NCI-H2107 treated with DMSO at 0.1 percent for 48 hours (cell line): Measurements from ENCODE around the gene ARID3C.
"Not testable (repeated sequence)": the region's sequence is repeated elsewhere in the genome, so short reads cannot be mapped to it uniquely, and the experiment has no call there.

ENCODE experiments used
- DNase-seq: peaks from one replicate; lab custom pipeline; 2025; ENCODE audit not compliant: unreplicated experiment; lab: John Stamatoyannopoulos, UW

ARID3C gene

DNA sequence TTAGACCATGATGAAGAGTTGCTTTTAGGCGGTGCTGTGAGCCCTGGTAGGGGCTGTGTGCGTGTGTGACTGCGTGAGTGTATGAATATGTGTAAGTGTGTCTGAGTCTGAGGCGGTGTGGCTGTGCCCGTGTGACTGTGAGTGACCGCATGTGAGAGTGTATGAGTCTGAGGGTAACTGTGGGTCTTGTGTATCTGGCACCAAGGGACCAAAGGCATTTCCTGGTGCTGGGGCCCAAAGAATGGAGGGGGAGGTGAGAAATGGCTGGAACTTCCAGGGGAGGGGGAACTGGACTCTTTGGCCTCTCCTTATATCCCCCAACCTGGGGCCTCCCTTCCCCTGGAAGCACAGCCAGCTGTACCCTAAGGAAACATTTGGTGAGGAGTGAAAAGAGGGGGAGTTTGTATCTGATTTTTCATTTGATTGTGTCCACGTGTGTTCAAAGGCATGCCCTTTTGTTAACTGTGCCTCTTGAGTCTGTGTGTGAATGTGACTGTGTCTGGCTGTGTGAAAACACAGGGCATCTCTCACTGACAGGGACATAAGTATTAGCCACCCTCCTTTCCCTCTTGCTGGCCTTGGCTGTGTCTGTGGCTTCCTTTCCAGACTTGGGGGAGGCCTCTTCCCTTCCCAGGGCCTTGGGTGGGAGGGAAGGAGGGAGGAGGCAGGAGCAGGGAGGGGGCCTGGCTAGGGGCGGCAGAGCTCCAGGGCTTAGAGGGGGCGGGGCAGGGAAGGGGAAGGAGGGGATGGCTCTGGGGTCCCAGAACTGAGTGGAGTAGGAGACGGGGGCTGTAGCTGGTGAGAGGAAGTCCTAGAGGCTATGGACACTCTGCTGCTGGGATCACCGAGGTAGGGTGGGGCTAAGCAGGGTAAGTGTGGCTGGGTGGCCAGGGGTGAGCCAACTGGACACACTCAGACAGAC is 24.5 kb upstream of the ARID3C start:
- no peak for DNase-seq

DNA sequence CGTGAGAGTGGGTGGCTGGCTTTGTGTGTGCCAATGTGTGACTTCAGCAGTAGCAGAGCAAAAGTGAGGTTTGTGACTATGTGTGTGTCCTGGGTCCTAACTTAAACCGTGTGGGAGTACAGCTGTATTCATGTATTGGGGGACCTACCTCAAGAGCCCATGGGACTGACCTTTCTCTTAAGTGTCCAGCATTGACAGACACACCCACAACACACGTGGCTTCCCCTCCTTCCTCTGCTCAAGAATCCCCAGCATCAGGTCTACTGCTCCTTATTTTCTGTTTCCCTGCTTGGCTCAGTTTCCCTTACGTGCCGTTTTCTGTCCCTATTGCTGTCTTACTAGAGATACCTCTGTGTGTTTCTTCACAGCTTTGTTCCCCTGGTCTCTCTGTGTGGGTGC is 23.7 kb upstream of the ARID3C start:
- DNase-seq = no peak

DNA sequence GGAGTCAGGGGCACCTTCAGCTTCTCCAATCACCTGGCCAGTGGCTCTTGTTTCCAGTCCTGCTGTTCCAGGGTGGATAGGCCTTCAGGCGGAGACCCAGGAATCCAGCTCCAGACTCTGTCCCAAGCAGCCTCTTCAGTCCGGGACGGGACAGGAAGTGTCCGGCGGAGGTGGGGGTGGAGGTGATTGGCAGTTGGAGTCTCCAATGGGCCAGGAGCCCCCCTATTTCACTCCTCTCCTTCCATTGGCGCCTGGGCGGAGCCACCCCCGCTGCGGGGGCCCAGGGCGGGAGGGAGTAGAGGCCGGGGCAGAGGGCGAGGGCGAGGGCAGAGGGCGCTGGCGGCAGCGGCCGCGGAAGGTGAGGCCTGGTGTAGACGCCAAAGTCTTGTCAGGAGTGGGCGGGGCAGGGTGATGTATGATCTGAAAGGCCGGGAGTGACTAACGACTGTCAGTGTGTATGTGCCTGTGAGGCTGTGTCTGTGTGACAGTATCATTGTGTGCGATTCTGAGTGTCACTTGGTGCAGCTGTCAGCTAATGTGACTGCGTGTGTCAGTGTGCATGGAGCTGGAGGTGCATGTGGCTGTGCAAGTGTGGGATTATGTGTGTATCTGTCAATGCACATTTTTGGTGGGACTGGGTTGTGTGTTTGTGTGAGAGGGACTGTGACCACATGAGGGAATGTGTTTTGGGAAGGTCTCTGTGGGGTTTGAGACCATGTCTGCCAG is 23.2 kb upstream of the ARID3C start, which contains the start of gene IL11RA:
Gene IL11RA, plus strand, starts transcription at position 310 of the 726 bp plus-strand sequence. CDS start 3,033 bp downstream, outside the sequence.
- DNase-seq = no peak

DNA sequence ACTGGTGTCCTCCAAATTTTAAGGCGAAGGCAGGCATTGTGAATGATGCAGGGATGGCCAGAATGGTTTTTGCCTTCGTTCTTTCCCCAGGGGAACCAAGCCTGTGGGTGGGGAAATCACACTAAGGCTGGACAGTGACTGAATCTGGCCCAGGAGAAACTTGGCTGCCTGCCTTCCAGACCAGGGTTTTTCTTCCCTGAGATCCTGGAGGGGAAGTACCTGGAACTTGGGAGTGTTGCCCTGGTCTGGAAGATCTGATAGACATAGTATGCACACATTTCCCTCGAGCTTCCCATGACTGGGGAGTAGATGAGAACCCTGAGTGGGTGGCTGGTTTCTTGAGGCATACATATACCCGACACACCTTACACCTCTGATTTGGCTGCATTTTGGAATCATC is 22.5 kb upstream of the ARID3C start:
- no peak for DNase-seq

DNA sequence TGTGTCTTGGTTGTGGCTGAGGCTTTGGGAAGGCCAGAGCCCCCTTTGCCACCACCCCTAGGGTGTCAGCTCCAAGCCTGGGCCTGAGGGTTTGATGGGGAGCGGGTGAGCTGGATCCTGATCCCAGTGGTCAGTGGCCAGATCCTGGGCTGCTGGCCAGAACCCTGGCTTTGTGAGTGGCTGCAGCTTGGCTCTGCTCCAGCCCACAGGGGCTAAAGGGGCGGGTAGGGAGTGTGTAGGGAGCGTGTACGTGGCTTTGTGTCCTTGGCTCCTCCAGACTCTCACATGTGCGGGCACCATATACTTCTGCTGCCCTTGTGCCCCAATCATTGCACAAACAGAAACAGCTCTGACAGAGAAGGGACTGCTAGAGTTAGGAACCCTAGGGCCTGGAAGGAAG is 21.9 kb upstream of the ARID3C start:
- DNase-seq = no peak

DNA sequence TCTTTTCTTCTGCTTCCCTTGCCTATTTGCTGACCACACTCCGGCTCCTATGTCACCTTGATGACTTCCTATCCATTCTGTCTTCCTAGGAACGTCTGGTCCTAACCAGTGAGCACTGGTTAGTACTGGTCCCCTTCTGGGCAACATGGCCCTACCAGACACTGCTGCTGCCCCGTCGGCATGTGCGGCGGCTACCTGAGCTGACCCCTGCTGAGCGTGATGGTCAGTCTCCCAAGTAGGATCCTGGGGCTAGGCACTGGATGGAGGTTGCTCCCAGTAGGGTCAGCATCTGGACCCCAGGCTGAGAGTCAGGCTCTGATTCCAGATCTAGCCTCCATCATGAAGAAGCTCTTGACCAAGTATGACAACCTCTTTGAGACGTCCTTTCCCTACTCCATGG is 19.8 kb upstream of the ARID3C start:
- no peak for DNase-seq

DNA sequence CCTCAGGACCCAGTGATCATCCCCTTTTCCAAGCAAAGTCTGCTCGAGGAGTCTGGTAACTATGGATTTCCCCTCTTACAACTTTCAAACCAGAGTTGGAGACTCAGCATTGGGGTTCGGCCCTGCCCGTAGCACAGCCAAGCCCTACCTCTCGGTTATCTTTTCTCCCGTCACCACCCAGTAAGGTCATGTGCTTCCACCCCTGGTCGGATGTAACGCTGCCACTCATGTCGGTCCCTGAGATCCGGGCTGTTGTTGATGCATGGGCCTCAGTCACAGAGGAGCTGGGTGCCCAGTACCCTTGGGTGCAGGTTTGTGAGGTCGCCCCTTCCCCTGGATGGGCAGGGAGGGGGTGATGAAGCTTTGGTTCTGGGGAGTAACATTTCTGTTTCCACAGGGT is 18.8 kb upstream of the ARID3C start:
- no peak for DNase-seq

DNA sequence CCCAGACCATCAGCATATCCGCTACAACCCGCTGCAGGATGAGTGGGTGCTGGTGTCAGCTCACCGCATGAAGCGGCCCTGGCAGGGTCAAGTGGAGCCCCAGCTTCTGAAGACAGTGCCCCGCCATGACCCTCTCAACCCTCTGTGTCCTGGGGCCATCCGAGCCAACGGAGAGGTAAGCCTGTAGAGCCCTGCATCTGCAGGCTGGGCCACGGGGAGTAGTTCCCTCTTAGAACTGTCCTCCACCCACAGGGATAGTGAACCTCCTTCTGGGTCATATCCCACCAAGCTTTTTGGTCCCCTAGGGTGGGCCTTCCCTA is 18.2 kb upstream of the ARID3C start:
- no peak for DNase-seq

DNA sequence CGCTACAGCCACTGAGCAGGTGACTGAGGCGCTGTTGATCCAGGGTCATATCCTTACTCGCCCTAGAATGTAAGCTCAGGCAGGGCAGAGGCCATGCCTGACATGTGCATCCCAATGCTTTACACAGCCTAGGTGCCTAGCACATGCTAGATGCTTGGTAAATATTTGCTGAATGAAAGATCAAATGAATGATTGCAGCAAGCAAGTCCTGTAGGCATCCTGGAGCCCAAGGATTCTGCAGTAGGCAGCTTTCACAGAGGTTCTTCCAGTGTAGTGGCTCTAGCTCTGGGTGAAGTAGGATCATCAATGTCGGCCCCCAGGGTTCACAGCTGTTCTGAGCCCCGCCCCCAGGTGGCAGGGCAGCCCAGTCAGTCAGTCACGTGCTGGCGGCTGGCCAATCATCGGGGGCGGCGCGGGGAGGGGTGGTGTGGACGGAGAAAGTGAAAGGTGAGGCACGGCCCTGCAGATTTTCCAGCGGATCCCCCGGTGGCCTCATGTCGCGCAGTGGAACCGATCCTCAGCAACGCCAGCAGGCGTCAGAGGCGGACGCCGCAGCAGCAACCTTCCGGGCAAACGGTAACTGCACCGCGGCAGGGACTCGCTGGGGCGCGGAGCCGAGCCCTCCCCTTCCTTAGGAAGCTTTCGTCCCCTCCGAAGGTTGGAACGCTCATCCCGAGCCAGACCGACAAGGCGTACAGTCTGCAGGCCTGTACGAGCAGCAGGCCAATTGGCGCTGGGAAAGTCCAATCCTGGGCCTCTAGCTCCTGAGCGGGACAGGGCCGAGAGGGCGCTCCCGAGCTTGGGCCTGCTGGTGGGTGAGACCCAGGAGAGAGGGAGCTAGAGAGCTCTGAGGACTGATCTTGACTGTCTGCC is 17.6 kb upstream of the ARID3C start, which contains the start of gene GALT:
Gene GALT, plus strand, starts transcription at position 465 of the 873 bp plus-strand sequence. Its CDS starts 30 bp downstream, at position 495.
- peak; percentile 63 for DNase-seq

DNA sequence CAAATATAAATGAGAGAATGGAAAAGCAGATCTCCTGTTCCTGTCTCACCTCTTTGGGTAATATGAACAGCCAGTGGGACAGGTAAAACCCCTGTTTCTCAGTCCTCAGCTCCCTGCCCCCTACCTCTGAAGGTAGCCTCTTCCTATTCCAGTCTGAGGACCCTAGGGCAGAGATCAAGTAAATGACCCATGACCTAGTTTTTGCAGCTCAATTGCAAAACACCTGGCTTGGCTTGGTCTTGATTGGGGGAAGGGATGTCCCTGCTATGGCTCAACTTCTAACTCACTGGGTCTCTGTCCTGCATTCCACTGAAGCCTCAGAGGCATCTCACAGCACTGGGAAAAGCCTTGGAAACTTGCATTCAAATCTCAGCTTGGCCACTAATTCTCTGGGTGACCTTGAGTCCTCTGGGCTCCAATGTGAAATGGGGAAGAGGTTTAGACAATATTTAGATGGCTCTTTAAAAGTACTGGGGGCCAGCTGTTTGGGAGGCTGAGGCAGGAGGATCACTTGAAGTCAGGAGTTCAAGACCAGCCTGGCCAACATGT is 16.0 kb upstream of the ARID3C start:
- DNase-seq = no peak

DNA sequence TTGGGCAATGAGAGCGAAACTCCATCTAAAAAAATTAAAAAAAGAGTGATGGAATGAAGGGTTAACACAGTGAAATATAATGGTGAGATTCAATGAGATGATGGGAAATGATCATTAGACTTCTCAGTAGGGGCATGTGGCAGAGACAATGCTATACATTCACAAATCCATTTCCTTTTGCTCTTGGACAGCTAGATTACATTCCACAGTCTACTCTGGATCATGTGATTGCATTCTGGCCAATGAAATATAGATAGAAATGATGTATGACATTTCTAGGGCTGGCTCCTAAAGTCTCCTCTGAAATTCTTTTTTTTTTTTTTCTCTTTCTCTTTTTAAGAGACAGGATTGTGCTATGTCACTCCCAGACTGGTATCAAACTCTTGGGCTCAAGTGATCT is 13.8 kb upstream of the ARID3C start:
- no peak for DNase-seq

DNA sequence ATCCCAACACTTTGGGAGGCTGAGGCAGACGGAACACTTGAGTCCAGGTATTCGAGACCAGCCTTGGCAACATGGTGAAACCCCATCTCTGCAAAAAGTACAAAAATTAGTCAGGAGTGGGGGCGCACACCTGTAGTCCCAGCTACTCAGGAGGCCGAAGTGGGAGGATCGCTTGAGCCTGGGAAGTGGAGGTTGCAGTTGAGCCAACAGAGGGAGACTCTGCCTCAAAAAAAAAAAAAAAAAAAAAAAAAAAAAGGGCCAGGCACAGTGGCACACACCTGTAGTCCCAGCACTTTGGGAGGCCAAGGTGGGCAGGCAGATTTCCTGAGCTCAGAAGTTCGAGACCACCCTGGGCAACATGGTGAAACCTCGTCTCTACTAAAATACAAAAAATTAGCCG is 10.5 kb upstream of the ARID3C start:
- DNase-seq = not testable (repeated sequence)

DNA sequence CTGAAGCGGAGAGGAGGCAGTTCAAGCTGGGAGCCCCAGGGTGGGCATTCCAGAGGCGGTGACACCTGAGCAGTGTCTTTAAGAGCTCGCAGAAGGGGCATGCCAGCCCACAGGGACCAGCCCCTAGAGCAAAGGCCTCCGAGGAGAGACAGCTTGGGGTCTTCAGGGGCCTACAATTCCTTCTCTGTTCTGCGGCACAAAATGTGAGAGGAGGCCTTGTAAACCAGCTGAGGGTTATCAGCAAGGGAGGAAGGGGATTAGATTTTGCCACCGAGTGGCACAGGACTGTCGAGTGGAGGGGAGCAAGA is 9.2 kb upstream of the ARID3C start:
- DNase-seq = no peak

DNA sequence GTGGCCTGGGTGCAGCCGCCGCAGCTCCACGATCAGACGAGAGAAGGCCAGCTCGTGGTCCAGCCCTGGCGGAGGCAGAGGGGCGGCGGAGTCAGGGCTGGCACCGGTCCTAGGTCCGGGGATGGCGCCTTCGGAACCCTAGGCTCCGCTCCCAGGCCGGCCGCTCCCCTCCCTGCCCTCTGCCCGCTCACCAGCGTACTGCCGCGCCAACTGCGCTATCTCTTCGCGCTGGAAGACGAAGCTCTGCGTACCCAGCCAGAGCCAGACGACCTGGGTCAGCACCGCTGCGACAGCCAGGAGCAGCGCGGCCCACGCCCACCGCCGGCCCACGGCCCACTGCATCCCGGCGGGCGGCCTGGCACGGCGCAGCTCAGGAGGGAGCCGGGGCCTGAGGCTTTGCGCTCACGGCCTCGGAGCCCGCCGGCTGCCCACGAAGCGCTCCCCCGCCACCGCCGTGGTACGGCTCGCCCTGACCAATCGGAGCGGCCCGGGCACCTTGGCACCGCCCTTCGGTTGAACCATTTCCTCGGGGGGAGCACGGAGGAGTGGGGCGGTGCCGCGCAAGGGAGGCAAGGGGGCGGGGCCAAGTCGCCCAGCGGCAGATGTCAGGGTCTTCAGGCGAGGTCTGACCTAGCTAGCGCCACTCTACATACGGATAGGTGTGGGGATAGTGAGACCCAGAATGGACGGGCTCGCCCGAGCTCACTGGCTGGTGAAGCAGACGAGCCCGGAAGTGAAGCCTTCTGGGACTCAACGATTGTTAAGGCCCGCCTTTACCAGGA is 8.7 kb upstream of the ARID3C start, which contains the start of gene SIGMAR1:
Gene SIGMAR1, minus strand, starts transcription at position 432 of the 782 bp plus-strand sequence. Its CDS starts 90 bp downstream, at position 342.
- peak; percentile 62 for DNase-seq

DNA sequence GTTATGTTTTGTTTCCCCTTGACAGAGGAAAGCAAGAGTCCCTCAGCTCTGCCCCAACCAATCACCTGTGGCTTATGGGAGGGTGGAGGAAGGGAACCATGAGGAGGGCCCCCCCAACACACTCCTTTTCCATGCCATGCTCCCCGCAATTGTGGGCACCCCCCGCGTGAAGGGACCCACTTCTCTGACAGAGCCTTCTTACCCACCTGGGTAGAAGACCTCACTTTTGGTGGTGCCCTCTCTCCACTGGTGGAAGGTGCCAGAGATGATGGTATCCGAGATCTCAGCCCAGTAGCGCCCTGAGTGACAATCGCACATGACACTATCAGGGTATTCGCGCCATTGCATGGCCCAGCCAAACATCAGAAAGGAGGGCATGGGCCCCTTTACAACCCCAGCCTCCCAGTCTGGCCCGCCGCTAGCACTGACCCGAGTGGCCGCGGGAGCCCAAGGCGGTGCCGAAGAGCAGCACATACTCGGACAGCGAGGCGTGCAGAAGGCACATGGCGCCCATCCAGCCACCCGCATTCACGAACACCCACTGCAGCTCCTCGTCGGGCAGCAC is 8.0 kb upstream of the ARID3C start:
- DNase-seq = no peak

DNA sequence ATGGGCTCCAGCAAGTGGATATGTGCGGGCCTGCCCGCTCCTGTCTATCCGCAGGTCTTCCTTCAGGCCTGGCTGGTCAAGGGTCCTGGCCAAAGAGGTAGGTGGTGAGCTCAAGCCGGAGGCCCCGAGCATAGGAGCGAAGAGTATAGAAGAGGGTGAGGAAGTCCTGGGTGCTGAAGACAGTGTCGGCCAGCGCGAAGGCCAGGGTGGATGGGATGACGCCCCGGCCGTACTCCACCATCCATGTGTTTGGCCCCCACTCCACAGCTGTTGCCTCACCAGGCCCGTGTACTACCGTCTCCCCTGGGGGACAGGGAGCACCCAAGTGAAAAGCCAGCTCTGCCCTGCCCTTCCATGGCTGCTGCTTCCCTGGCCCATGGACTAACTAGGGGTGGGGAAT is 6.7 kb upstream of the ARID3C start:
- DNase-seq = no peak

DNA sequence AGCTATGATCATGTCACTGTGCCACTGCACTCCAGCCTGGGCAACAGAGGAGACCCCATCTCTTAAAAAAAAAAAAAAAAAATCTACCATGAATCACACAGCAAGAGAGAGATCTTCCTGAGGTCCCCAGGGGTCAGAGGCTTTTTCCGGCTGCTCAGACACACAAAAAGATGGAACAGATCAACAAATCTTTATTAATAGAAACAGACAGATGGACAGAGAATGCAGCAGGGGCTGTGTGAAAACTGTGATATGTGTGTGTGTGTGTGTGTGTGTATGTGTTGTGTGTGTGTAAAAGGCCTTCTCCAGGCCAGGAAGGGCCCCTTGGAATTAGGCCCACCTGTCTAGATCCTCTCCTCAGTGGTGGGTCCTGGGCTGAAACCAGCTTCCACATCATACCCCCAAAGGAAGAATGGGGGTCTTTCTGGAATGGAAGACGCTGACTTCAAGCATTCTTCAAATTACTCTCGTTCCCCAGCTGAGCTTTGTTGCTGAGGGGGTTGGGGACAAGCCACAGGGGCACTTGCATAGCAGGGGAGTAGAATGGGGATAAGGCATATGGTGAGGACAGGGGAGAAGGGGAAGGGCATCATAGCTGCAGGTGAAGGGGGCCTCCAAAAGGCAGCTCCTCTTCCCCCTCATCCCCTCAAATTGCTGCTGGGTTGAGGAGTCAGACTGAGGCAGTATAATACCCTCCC is 5.8 kb upstream of the ARID3C start:
- no peak for DNase-seq

DNA sequence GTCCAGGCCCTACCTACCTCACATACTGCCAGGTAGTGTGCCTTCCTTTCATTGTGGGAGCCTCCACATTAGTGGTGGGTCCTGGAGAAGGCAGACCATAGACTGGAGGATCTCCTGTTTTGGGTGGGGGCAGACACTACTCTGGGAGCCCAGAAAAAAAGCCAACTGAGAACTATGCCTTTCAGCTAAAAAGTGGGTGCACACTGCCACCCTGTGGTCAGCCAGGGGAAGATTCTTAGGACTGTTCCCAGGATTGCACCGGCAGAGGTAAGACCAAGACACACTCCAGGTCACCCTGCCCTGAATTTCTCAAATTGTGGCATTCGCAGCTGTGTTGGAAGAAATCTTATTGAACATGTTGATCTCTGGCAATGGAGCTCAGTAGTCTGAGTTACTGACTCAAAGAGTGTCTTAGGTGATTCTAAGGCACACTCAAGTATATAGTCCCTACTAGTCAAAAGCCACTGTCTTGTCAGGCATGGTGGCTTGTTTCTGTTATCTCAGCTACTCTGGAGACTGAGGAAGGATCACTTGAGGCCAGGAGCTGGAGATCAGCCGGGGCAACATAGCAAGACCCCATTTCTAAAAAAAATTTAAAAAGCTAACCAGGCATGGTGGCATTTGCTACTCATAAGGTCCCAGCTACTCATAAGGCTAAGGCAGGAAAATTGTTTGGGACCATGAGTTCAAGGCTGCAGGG is 5.1 kb upstream of the ARID3C start:
- DNase-seq = peak; percentile 54

DNA sequence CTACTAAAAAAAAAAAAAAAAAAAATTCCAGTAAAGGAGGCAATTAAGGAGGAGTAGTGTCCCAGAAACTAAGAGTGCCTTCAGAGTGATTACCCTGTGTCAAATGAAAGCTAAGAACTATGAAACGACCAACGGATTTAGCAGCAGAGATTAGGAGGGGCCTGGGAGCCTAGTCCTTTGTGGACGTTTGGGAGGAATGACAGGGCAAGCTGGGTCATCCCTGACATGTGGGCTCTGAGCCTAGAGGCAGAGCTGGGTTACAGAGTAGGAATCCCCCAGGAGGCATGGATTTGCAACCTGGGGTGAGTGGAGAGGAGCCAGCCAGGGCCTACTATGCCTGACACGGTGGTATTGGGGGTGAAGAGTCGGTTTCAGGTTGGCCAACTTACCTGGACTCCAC is 4.3 kb upstream of the ARID3C start:
- no peak for DNase-seq
